KMS-11 (cell line): ENCODE measurements around the gene DOCK7.

Experiments
- H2AFZ ChIP-seq: fragments of 200-600 bp; sonication (generic); 2 replicates; pipeline ENCODE4 v1.6.1; 2016; ENCODE audit warnings: antibody characterized with exemption, mixed run types, low read depth
- H3K27ac ChIP-seq: fragments of 200-600 bp; sonication (generic); 2 replicates; pipeline ENCODE4 v1.6.1; 2016; ENCODE audit warnings: mild to moderate bottlenecking, mixed run types
- H3K27me3 ChIP-seq: fragments of 200-600 bp; sonication (generic); 2 replicates; pipeline ENCODE4 v1.6.1; 2017; ENCODE audit warnings: mild to moderate bottlenecking, low read depth, mixed run types, moderate library complexity; ENCODE audit not compliant: insufficient read depth
- H3K36me3 ChIP-seq: fragments of 200-600 bp; sonication (generic); 2 replicates; pipeline ENCODE4 v1.6.1; 2017; ENCODE audit warnings: mild to moderate bottlenecking, mixed run types; ENCODE audit not compliant: insufficient read depth
- H3K4me1 ChIP-seq: fragments of 200-600 bp; sonication (generic); 2 replicates; pipeline ENCODE4 v1.6.1; 2016; ENCODE audit warnings: mild to moderate bottlenecking, low read depth, mixed run types; ENCODE audit not compliant: poor library complexity, severe bottlenecking
- H3K4me2 ChIP-seq: fragments of 200-600 bp; sonication (generic); 2 replicates; pipeline ENCODE4 v1.7.0; 2016; ENCODE audit warnings: mild to moderate bottlenecking, mixed run types
- H3K4me3 ChIP-seq: fragments of 200-600 bp; sonication (generic); IDR thresholded peaks from 2 replicates; pipeline ENCODE4 v1.6.1; 2017; ENCODE audit warnings: low read depth, low read length, mixed read lengths; ENCODE audit not compliant: insufficient read depth
- H3K79me2 ChIP-seq: fragments of 200-600 bp; sonication (generic); 2 replicates; pipeline ENCODE4 v1.6.1; 2016; ENCODE audit warnings: low read depth, mixed run types; ENCODE audit not compliant: insufficient read depth
- H3K9ac ChIP-seq: fragments of 200-600 bp; sonication (generic); 2 replicates; pipeline ENCODE4 v1.6.1; 2016; ENCODE audit warnings: mild to moderate bottlenecking, mixed run types
- H4K20me1 ChIP-seq: fragments of 200-600 bp; sonication (generic); 2 replicates; pipeline ENCODE4 v1.6.1; 2016; ENCODE audit warnings: mild to moderate bottlenecking, mixed run types; ENCODE audit not compliant: insufficient read depth
- TF ChIP-seq, protein P1 (sequence below): fragments of 200-600 bp; sonication (generic); conservative IDR thresholded peaks from 2 replicates; pipeline ENCODE4 v1.6.1; 2017; ENCODE audit warnings: low read depth, mild to moderate bottlenecking, antibody characterized with exemption, low read length, moderate library complexity, mixed read lengths

Gene DOCK7

DNA sequence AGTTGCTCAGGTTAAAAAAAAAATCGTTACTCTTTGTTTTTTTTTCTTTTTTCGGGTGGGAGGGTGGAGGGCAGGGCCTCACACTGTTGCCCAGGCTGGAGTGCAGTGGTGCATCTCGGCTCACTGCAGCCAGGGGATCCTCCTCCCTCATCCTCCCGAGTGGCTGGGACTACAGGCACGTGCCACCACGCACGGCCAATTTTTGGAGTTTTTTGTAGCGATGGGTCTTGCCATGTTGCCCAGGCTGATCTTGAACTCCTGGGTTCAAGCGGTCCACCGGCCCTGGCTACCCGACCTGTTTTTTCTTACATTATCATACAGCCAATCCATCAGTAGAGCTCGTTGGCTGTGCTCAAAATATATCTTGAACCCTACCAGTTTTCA, 253.6 kb downstream of the DOCK7 start:
- Histone ChIP-seq H4K20me1 (peaks cover 15% of the 10 kb centered on the region), H2AFZ (no peak overlapping the region), H3K4me1 (peaks cover 14% of the 10 kb centered on the region), H3K36me3 (no peaks in the 10 kb centered on the region), H3K79me2 (peaks cover 26% of the 10 kb centered on the region), H3K27me3 (no peaks in the 10 kb centered on the region), H3K4me3 (no peak overlapping the region), H3K27ac (no peak overlapping the region), H3K4me2 (no peak overlapping the region), H3K9ac (no peak overlapping the region)
- TF ChIP-seq, protein P1, sequence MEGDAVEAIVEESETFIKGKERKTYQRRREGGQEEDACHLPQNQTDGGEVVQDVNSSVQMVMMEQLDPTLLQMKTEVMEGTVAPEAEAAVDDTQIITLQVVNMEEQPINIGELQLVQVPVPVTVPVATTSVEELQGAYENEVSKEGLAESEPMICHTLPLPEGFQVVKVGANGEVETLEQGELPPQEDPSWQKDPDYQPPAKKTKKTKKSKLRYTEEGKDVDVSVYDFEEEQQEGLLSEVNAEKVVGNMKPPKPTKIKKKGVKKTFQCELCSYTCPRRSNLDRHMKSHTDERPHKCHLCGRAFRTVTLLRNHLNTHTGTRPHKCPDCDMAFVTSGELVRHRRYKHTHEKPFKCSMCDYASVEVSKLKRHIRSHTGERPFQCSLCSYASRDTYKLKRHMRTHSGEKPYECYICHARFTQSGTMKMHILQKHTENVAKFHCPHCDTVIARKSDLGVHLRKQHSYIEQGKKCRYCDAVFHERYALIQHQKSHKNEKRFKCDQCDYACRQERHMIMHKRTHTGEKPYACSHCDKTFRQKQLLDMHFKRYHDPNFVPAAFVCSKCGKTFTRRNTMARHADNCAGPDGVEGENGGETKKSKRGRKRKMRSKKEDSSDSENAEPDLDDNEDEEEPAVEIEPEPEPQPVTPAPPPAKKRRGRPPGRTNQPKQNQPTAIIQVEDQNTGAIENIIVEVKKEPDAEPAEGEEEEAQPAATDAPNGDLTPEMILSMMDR: no peak

DNA sequence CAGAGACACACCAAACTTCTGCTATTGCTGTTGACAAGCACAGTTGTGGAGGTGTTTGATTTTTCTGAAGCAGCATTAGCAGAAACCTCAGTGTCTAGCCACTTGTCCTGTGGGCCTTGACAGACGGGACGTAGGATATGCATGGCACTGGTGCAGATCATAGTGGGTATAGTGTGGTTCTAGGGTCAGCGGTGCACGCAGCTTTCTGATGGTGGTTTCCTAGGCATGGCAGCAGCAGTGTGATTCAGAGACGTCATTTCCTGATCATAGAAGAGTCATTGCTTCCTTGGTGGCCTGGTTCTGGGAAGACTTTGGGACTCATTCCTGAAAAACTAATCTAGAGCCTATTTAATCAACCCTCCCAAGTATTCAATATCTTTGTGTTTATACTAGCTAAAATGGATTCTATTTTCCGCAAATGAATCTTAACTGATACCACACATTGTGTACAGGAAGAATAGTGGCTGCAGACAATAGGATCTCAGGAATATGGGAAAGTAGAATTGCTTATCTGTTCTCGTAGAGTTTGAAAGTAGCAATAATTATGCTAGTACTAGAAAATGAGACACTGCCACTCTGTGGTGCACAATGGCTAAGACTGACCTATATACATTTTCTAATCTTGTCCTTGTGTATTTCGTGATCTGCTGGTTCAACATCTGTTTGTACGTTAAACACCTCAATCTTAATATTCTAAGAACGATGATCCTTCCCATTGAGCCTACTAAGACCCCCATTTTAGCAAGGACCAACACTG, 254.1 kb downstream of the DOCK7 start:
- Histone ChIP-seq H3K4me1 (peaks cover 8% of the 10 kb centered on the region), H4K20me1 (peaks cover 9% of the 10 kb centered on the region), H3K36me3 (no peaks in the 10 kb centered on the region), H3K27me3 (no peaks in the 10 kb centered on the region), H3K27ac (no peak overlapping the region), H3K9ac (no peak overlapping the region), H2AFZ (no peak overlapping the region), H3K4me2 (no peak overlapping the region), H3K79me2 (peaks cover 20% of the 10 kb centered on the region), H3K4me3 (no peak overlapping the region)
- TF ChIP-seq, protein P1: no peak

DNA sequence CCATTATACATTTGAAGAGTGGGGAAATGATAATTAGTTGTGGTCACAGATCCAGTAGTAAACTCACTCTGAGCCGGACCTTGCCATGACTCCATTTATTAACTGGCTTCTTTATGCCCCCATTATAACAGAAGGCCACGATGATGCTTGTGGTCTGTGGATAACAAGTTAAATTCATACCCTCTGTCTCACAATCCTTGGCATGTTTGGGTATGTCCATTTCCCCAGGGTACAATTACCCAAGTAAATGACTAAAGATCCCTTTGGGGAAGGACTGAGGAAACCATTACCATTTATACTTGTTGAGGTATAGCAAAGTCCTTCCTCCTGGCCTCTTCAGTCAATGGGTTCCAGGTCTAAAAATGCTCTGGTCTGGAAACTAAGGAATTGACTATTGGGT, 258.6 kb downstream of the DOCK7 start:
- Histone ChIP-seq H3K4me3 (no peak overlapping the region), H3K9ac (no peak overlapping the region), H4K20me1 (no peaks in the 10 kb centered on the region), H3K27me3 (no peaks in the 10 kb centered on the region), H3K4me2 (no peak overlapping the region), H3K27ac (no peak overlapping the region), H3K79me2 (no peaks in the 10 kb centered on the region), H3K4me1 (no peaks in the 10 kb centered on the region), H2AFZ (no peak overlapping the region), H3K36me3 (no peaks in the 10 kb centered on the region)
- TF ChIP-seq, protein P1: no peak

DNA sequence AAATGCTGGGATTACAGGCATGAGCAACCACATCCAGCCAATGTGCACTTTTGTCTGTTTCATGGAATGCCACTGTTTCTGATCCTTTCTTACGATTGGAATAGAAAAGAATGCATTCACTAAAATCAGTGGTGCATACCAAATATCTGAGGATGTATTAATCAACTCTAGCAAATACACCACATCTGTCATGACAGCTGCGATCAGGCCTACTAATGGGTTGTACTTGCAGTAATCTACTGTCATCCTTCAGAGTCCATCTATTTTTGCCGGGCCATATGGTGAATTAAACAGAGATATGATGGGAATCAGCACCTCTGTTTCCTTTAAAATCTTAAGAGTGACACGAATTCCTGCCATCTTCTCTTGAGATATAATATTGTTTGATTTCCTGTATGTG, 259.8 kb downstream of the DOCK7 start:
- Histone ChIP-seq H3K27me3 (no peaks in the 10 kb centered on the region), H3K36me3 (no peaks in the 10 kb centered on the region), H3K9ac (no peak overlapping the region), H2AFZ (no peak overlapping the region), H3K4me3 (no peak overlapping the region), H3K27ac (no peak overlapping the region), H3K4me1 (no peaks in the 10 kb centered on the region), H3K4me2 (no peak overlapping the region), H3K79me2 (no peaks in the 10 kb centered on the region), H4K20me1 (no peaks in the 10 kb centered on the region)
- TF ChIP-seq, protein P1: no peak
